Lower leg skin (tissue), 3 donors: ENCODE measurements around the gene SLCO2B1.

Experiments
- CTCF ChIP-seq, 3 donors: fragments of 450-650 bp; IDR thresholded peaks; one replicate each; pipeline ENCODE4 v1.5.1; 2016; ENCODE audit warnings: antibody characterized with exemption in 3 of 3, mild to moderate bottlenecking in 3 of 3, moderate library complexity in 2 of 3
- POLR2A ChIP-seq, 2 donors: fragments of 450-650 bp; IDR thresholded peaks; one replicate each; pipeline ENCODE4 v1.6.1; 2016 to 2017; ENCODE audit warnings: antibody characterized with exemption in 2 of 2, mild to moderate bottlenecking in 1 of 2, moderate library complexity in 1 of 2

GRCh38 chr11:75189108-75189507 is 38.2 kb downstream of the SLCO2B1 start:
- TF ChIP-seq CTCF (IDR thresholded peaks at IDR 0.05) (no peak), POLR2A (IDR thresholded peaks at IDR 0.05) (no peak)
